H1 (cell line): ENCODE data around the gene ANKFN1. TPM values are rescaled to one million over a fixed set of nuclear protein-coding genes. Genes with fewer than 3 reads are reported as not detected.

Experiments
- CTCF ChIA-PET: fragments of 300-600 bp; sonication (Branson Sonifier 250); formaldehyde crosslinking; loops from one replicate; lab custom pipeline; 2021; ENCODE audit not compliant: partially characterized antibody; lab: Charles Lee
- POLR2A ChIA-PET: fragments of 300-600 bp; sonication (Branson Sonifier 250); formaldehyde crosslinking; loops from one replicate; lab custom pipeline; 2021; ENCODE audit warnings: inconsistent platforms; ENCODE audit not compliant: partially characterized antibody; lab: Charles Lee
- DNase-seq, 2 experiments: peaks; one replicate each; pipeline versions ENCODE4 v3.0.0 to v3.0.0-alpha.2; 2010 to 2022; ENCODE audit warnings: low spot score in 2 of 2, low read depth in 1 of 2, mixed read lengths in 1 of 2
- FAIRE-seq: peaks from 2 replicates; lab custom pipeline; 2011; peaks lifted over from hg19 to GRCh38; lab: Jason Lieb, UNC
- H2AFZ ChIP-seq: 2 replicates; pipeline ENCODE4 v1.8.1; 2012; ENCODE audit warnings: low read length, inconsistent platforms
- H2AK5ac ChIP-seq: 2 replicates; pipeline ENCODE4 v1.6.1; 2013; ENCODE audit warnings: low read depth, low read length
- H2BK120ac ChIP-seq: replicated peaks from 2 replicates; pipeline ENCODE3; 2013; ENCODE audit warnings: low read depth, low read length, inconsistent platforms
- H2BK12ac ChIP-seq: 2 replicates; pipeline ENCODE4 v1.6.1; 2013; ENCODE audit warnings: low read depth, low read length
- H2BK15ac ChIP-seq: 2 replicates; pipeline ENCODE4 v1.6.1; 2013; ENCODE audit warnings: low read length
- H2BK20ac ChIP-seq: 2 replicates; pipeline ENCODE4 v1.6.1; 2013; ENCODE audit warnings: low read length
- H2BK5ac ChIP-seq: 2 replicates; pipeline ENCODE4 v1.6.1; 2013; ENCODE audit warnings: low read depth, low read length
- H3K14ac ChIP-seq: 2 replicates; pipeline ENCODE4 v1.6.1; 2013; ENCODE audit warnings: inconsistent platforms; ENCODE audit not compliant: insufficient read length
- H3K18ac ChIP-seq: 2 replicates; pipeline ENCODE4 v1.6.1; 2013; ENCODE audit warnings: low read length; ENCODE audit errors: extremely low read depth
- H3K23ac ChIP-seq: 2 replicates; pipeline ENCODE4 v1.6.1; 2013; ENCODE audit warnings: inconsistent platforms; ENCODE audit not compliant: insufficient read length
- H3K23me2 ChIP-seq: 2 replicates; pipeline ENCODE4 v1.6.1; 2013; ENCODE audit warnings: low read depth, low read length
- H3K27ac ChIP-seq: 2 replicates; pipeline ENCODE4 v1.6.1; 2011; ENCODE audit warnings: low read depth, low read length, inconsistent platforms
- H3K27me3 ChIP-seq, 4 experiments: replicated peaks in 1 of 4; 1 replicate in 1 of 4; 2 replicates in 3 of 4; pipeline versions ENCODE4 v1.6.1 to v1.8.1; 2011 to 2013; ENCODE audit warnings: low read length in 3 of 4, mild to moderate bottlenecking in 3 of 4, inconsistent platforms in 2 of 4, mixed read lengths in 2 of 4, moderate library complexity in 1 of 4; ENCODE audit not compliant: control insufficient read depth in 3 of 4, insufficient read depth in 3 of 4; ENCODE audit errors: extremely low read depth in 1 of 4
- H3K36me3 ChIP-seq, 4 experiments: 2 replicates each; pipeline versions ENCODE4 v1.6.1 to v1.8.1; 2011 to 2013; ENCODE audit warnings: mild to moderate bottlenecking in 4 of 4, low read length in 3 of 4, moderate library complexity in 2 of 4, control low read depth in 1 of 4, inconsistent platforms in 1 of 4; ENCODE audit not compliant: insufficient read depth in 4 of 4, control insufficient read depth in 2 of 4
- H3K4ac ChIP-seq: replicated peaks from 2 replicates; pipeline ENCODE3; 2013; ENCODE audit warnings: low read length, low read depth, mixed read lengths, inconsistent platforms; ENCODE audit not compliant: insufficient read length
- H3K4me1 ChIP-seq, 4 experiments: replicated peaks in 1 of 4; 1 replicate in 1 of 4; 2 replicates in 3 of 4; pipeline versions ENCODE4 v1.6.1 to v1.8.1; 2011 to 2013; ENCODE audit warnings: low read length in 3 of 4, inconsistent platforms in 2 of 4, mixed read lengths in 1 of 4; ENCODE audit not compliant: insufficient read depth in 4 of 4, control insufficient read depth in 3 of 4
- H3K4me2 ChIP-seq, 2 experiments: 2 replicates each; pipeline versions ENCODE4 v1.6.1 to v1.8.1; 2011 to 2013; ENCODE audit warnings: low read depth in 2 of 2, low read length in 2 of 2, control low read depth in 1 of 2, inconsistent platforms in 1 of 2, mild to moderate bottlenecking in 1 of 2; ENCODE audit not compliant: insufficient read depth in 1 of 2
- H3K4me3 ChIP-seq, 4 experiments: fragments of 200-600, 300-600 bp in 1 of 4; sonication (generic), shearing (Covaris generic), sonication (Bioruptor Twin) in 1 of 4; 2 replicates each; pipeline versions ENCODE4 v1.5.1 to v1.8.1; 2011 to 2016; ENCODE audit warnings: low read length in 4 of 4, low read depth in 3 of 4, control low read depth in 2 of 4, inconsistent platforms in 2 of 4, mild to moderate bottlenecking in 2 of 4, mixed read lengths in 1 of 4, moderate library complexity in 1 of 4; ENCODE audit not compliant: insufficient read depth in 2 of 4; ENCODE audit errors: extremely low read depth in 1 of 4
- H3K56ac ChIP-seq: replicated peaks from 2 replicates; pipeline ENCODE3; 2013; ENCODE audit warnings: low read depth, mild to moderate bottlenecking, mixed read lengths, low read length, inconsistent platforms; ENCODE audit not compliant: insufficient read length
- H3K79me1 ChIP-seq: 2 replicates; pipeline ENCODE4 v1.6.1; 2013; ENCODE audit warnings: low read depth, low read length, control low read depth
- H3K79me2 ChIP-seq, 2 experiments: 2 replicates each; pipeline versions ENCODE4 v1.6.1 to v1.8.1; 2012 to 2013; ENCODE audit warnings: low read length in 2 of 2, mild to moderate bottlenecking in 2 of 2, inconsistent platforms in 1 of 2; ENCODE audit not compliant: insufficient read depth in 2 of 2, control insufficient read depth in 1 of 2
- H3K9ac ChIP-seq, 4 experiments: replicated peaks in 1 of 4; 1 replicate in 1 of 4; 2 replicates in 3 of 4; pipeline versions ENCODE4 v1.6.1 to v1.8.1; 2011 to 2013; ENCODE audit warnings: low read depth in 3 of 4, low read length in 3 of 4, control low read depth in 2 of 4, mild to moderate bottlenecking in 2 of 4, moderate library complexity in 2 of 4, inconsistent platforms in 1 of 4; ENCODE audit errors: extremely low read depth in 1 of 4
- H3K9me3 ChIP-seq, 2 experiments: 2 replicates each; pipeline versions ENCODE4 v1.6.1 to v1.8.1; 2012 to 2013; ENCODE audit warnings: mild to moderate bottlenecking in 2 of 2, moderate library complexity in 2 of 2, control low read depth in 1 of 2, inconsistent platforms in 1 of 2, low read depth in 1 of 2, low read length in 1 of 2, mixed read lengths in 1 of 2; ENCODE audit not compliant: insufficient read depth in 2 of 2
- H4K20me1 ChIP-seq, 2 experiments: replicated peaks in 1 of 2; 2 replicates each; pipeline versions ENCODE3 to v1.8.1; 2011 to 2013; ENCODE audit warnings: inconsistent platforms in 2 of 2, low read length in 2 of 2, mild to moderate bottlenecking in 1 of 2; ENCODE audit not compliant: insufficient read depth in 2 of 2, control insufficient read depth in 1 of 2
- H4K5ac ChIP-seq: 2 replicates; pipeline ENCODE4 v1.6.1; 2013; ENCODE audit warnings: low read length, low read depth, mixed read lengths, inconsistent platforms; ENCODE audit not compliant: insufficient read length
- H4K8ac ChIP-seq: 2 replicates; pipeline ENCODE4 v1.8.0; 2013; ENCODE audit warnings: mild to moderate bottlenecking, moderate library complexity, low read length, inconsistent platforms; ENCODE audit not compliant: insufficient read depth; ENCODE audit errors: extremely low read depth
- H4K91ac ChIP-seq: replicated peaks from 2 replicates; pipeline ENCODE3; 2013; ENCODE audit warnings: low read length, mixed read lengths, inconsistent platforms; ENCODE audit not compliant: insufficient read length
- ASH2L ChIP-seq: fragments of 200-600, 300-600 bp; sonication (generic); IDR thresholded peaks from one replicate; pipeline ENCODE4 v1.7.1; 2017; ENCODE audit warnings: low read length
- ATF3 ChIP-seq: IDR thresholded peaks from 2 replicates; pipeline ENCODE4 v1.6.1; 2011; ENCODE audit warnings: low read depth, mild to moderate bottlenecking, low read length; ENCODE audit not compliant: insufficient read depth
- BRCA1 ChIP-seq: IDR thresholded peaks from 2 replicates; pipeline ENCODE4 v1.6.1; 2012; ENCODE audit warnings: low read depth, low read length, improper control_type of control experiment
- CBX5 ChIP-seq: fragments of 300-800, 300-1000 bp; sonication (generic); IDR thresholded peaks from 2 replicates; pipeline ENCODE4 v1.7.1; 2016; ENCODE audit warnings: antibody characterized with exemption, low read length, low read depth
- CHD1 ChIP-seq: IDR thresholded peaks from 2 replicates; pipeline ENCODE4 v1.6.1; 2012; ENCODE audit warnings: low read depth, low read length, improper control_type of control experiment
- CHD2 ChIP-seq: IDR thresholded peaks from 2 replicates; pipeline ENCODE4 v1.6.1; 2012; ENCODE audit warnings: low read length, improper control_type of control experiment
- E2F6 ChIP-seq: IDR thresholded peaks from 2 replicates; pipeline ENCODE4 v1.6.1; 2012; ENCODE audit warnings: inconsistent platforms
- HDAC2 ChIP-seq, 2 experiments: fragments of 300-600 bp in 1 of 2; sonication (generic) in 1 of 2; IDR thresholded peaks; 2 replicates each; pipeline ENCODE4 v1.6.1; 2011 to 2012; ENCODE audit warnings: low read depth in 2 of 2, low read length in 2 of 2, mild to moderate bottlenecking in 2 of 2, moderate library complexity in 2 of 2, borderline replicate concordance in 1 of 2, inconsistent platforms in 1 of 2
- JUND ChIP-seq: IDR thresholded peaks from 2 replicates; pipeline ENCODE4 v1.6.1; 2011; ENCODE audit warnings: mild to moderate bottlenecking, improper control_type of control experiment, low read length
- KDM4A ChIP-seq: IDR thresholded peaks from one replicate; pipeline ENCODE4 v1.7.1; 2012; ENCODE audit warnings: low read depth, mild to moderate bottlenecking, moderate library complexity, low read length, inconsistent platforms; ENCODE audit not compliant: severe bottlenecking
- PHF8 ChIP-seq: fragments of 200-600 bp; sonication (generic); conservative IDR thresholded peaks from 2 replicates; pipeline ENCODE4 v1.7.1; 2012; ENCODE audit warnings: low read depth, mild to moderate bottlenecking, inconsistent platforms, low read length, moderate library complexity
- SIN3A ChIP-seq, 2 experiments: IDR thresholded peaks in 1 of 2; conservative IDR thresholded peaks in 1 of 2; 2 replicates each; pipeline ENCODE4 v1.6.1; 2011 to 2012; ENCODE audit warnings: low read length in 2 of 2, improper control_type of control experiment in 1 of 2, low read depth in 1 of 2, mild to moderate bottlenecking in 1 of 2
- TBP ChIP-seq: IDR thresholded peaks from 2 replicates; pipeline ENCODE4 v1.6.1; 2011; ENCODE audit warnings: low read depth, low read length, improper control_type of control experiment
- TCF12 ChIP-seq: IDR thresholded peaks from 2 replicates; pipeline ENCODE4 v1.6.1; 2011; ENCODE audit warnings: low read depth, mild to moderate bottlenecking, low read length
- WGBS, 2 experiments: shearing (Covaris generic) in 1 of 2; methylation state at CpG; one replicate each; pipeline versions ENCODE4 v1.1.6 to v1.1.7; 2013 to 2015; ENCODE audit warnings: low lambda C conversion rate in 2 of 2, mixed read lengths in 2 of 2, inconsistent platforms in 1 of 2, low coverage in 1 of 2, missing lambda C conversion rate in 1 of 2; ENCODE audit not compliant: insufficient replicate concordance in 2 of 2, insufficient coverage in 1 of 2, insufficient read length in 1 of 2; ENCODE audit errors: extremely low coverage in 1 of 2, missing lambda C conversion rate in 1 of 2; 5-methylcytosine and 5-hydroxymethylcytosine counted together
- polyA plus RNA-seq, 7 experiments: library from polyadenylated mRNA; depleted of rRNA in 3 of 7; stranded (reverse) in 5 of 7; unstranded in 2 of 7; fragments of >200 nt in 5 of 7; fragments of 200-250 nt in 2 of 7; gene quantifications; 1 replicate in 5 of 7; 2 replicates in 1 of 7; 4 replicates in 1 of 7; pipeline versions ENCODE4 v1.2.1 to v1.2.3, GENCODE V29; 2011 to 2013; ENCODE audit warnings: missing spikeins in 2 of 7, mixed read lengths in 2 of 7
- total RNA-seq: library from RNA; stranded (reverse); fragmentation: NEBNext Ultra II Directional; extraction: Animal tissue kit (Norgen Biotek cat#: 25700); gene quantifications from 2 replicates; pipeline ENCODE4 v1.2.1, GENCODE V29; 2021

Gene ANKFN1
- total and polyA plus RNA-seq, 2 of the 8 experiments (the other 6 are each of a cell fraction or from before 2014, with no cell fraction given) = not detected

DNA sequence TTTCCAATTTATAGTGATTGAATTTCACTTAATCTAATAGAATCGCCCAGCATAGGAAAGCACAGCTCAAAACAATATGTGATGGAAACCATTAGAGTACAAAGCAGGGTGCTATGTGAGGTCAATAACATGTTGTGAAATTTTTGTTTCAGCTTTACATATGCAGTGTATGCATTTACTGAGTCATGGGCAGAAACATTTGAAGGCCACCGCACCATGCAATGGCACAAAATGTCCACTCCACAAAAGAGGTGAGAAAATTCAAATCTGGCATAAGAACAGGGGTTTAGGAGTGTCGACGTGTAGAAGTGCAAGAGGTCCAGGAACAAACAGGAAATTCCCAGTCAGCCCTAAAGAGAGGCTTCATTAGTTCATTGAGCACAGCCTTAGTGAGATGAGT is 131.2 kb downstream of the ANKFN1 start:
- H3K18ac ChIP-seq = no peak overlapping the region
- no peak overlapping the region for H4K8ac ChIP-seq
- no peak overlapping the region for H3K23ac ChIP-seq
- no peak overlapping the region for H4K91ac ChIP-seq
- no peak for DNase-seq
- H3K4me2 ChIP-seq = no peak overlapping the region
- no peaks in the 10 kb centered on the region for H3K27me3 ChIP-seq
- no peak for TF ChIP-seq CHD1
- TF ChIP-seq CBX5 = no peak
- no peak for TF ChIP-seq SIN3A (conservative IDR thresholded peaks at IDR 0.05 in 1 of 2, IDR thresholded peaks at IDR 0.05 in 1 of 2; ENCODE audit: low read depth in 1 of 2, low read length in 2 of 2)
- TF ChIP-seq CHD2 = no peak
- TF ChIP-seq BRCA1 = no peak
- no peak for TF ChIP-seq ATF3
- TF ChIP-seq TCF12 = no peak
- TF ChIP-seq KDM4A = no peak
- TF ChIP-seq HDAC2 (IDR thresholded peaks at IDR 0.05; ENCODE audit: borderline replicate concordance in 1 of 2, low read depth in 2 of 2, low read length in 2 of 2) = no peak
- no peak for TF ChIP-seq E2F6
- no peak for TF ChIP-seq TBP
- no peak for TF ChIP-seq PHF8
- no peak for TF ChIP-seq JUND
- TF ChIP-seq ASH2L = no peak
- H3K4me3 ChIP-seq = no peak overlapping the region
- WGBS, 2 experiments = 95% methylated on average over 4 of the region's 4 CpGs; no CpG with 5 or more reads in 1 of the 2 experiments
- ChIA-PET POLR2A (no interaction called here), CTCF (no interaction called here)
- no peak overlapping the region for H2BK20ac ChIP-seq
- H2BK12ac ChIP-seq = no peak overlapping the region
- no peaks in the 10 kb centered on the region for H4K20me1 ChIP-seq
- H3K23me2 ChIP-seq = no peaks in the 10 kb centered on the region
- H3K4ac ChIP-seq = no peak overlapping the region
- H3K79me2 ChIP-seq = no peaks in the 10 kb centered on the region
- H3K9ac ChIP-seq = no peak overlapping the region
- H3K9me3 ChIP-seq = no peaks in the 10 kb centered on the region
- no peak overlapping the region for H3K27ac ChIP-seq
- H3K56ac ChIP-seq = no peak overlapping the region
- no peak overlapping the region for H2BK15ac ChIP-seq
- no peak overlapping the region for H2BK5ac ChIP-seq
- no peaks in the 10 kb centered on the region for H3K79me1 ChIP-seq
- H2AFZ ChIP-seq = no peak overlapping the region
- no peak overlapping the region for H2AK5ac ChIP-seq
- H2BK120ac ChIP-seq = no peak overlapping the region
- no peak overlapping the region for H4K5ac ChIP-seq
- H3K36me3 ChIP-seq = no peaks in the 10 kb centered on the region
- H3K4me1 ChIP-seq = no peaks in the 10 kb centered on the region
- H3K14ac ChIP-seq = no peak overlapping the region
- no peak for FAIRE-seq
